HepG2 (cell line): ENCODE results near the gene GSC2. TPM values are rescaled to one million over a fixed set of nuclear protein-coding genes. Genes with fewer than 3 reads are reported as not detected.

Source experiments
- AGO2 ChIP-seq: fragments of 200-400 bp; formaldehyde crosslinking; optimal IDR thresholded peaks from 2 replicates; pipeline ENCODE3; 2017; ENCODE audit warnings: mild to moderate bottlenecking, low read depth, low read length, moderate library complexity
- FOXJ3 ChIP-seq: sonication (generic); formaldehyde crosslinking; IDR thresholded peaks from 2 replicates; pipeline ENCODE4 v1.4.0; 2020; ENCODE audit warnings: missing genetic modification reagents, mild to moderate bottlenecking, borderline replicate concordance
- HHEX ChIP-seq: IDR thresholded peaks from 2 replicates; pipeline ENCODE4 v1.6.1; 2016; ENCODE audit warnings: control low read depth
- IKZF1 ChIP-seq: fragments of 450-650 bp; IDR thresholded peaks from 2 replicates; pipeline ENCODE4 v1.7.1; 2016
- IKZF5 ChIP-seq: IDR thresholded peaks from 2 replicates; pipeline ENCODE4 v1.6.1; 2018; ENCODE audit warnings: missing genetic modification reagents, mild to moderate bottlenecking, missing compliant biosample characterization
- JUNB ChIP-seq: sonication (generic); formaldehyde crosslinking; IDR thresholded peaks from 2 replicates; pipeline ENCODE4 v1.8.0; 2022; ENCODE audit warnings: missing genetic modification reagents, mild to moderate bottlenecking, borderline replicate concordance
- MIER2 ChIP-seq: IDR thresholded peaks from 2 replicates; pipeline ENCODE4 v1.6.1; 2016; ENCODE audit warnings: missing biosample characterization, missing genetic modification reagents
- SMARCE1 ChIP-seq: fragments of 450-650 bp; IDR thresholded peaks from 2 replicates; pipeline ENCODE4 v1.6.1; 2017; ENCODE audit warnings: borderline replicate concordance
- THRA ChIP-seq: sonication (generic); formaldehyde crosslinking; IDR thresholded peaks from 2 replicates; pipeline ENCODE4 v1.4.0; 2020; ENCODE audit warnings: missing genetic modification reagents, borderline replicate concordance
- ZNF101 ChIP-seq: sonication (generic); formaldehyde crosslinking; IDR thresholded peaks from 2 replicates; pipeline ENCODE4 v1.4.0; 2020; ENCODE audit warnings: mild to moderate bottlenecking, low read depth, missing genetic modification reagents, borderline replicate concordance
- ZNF20 ChIP-seq: sonication (generic); formaldehyde crosslinking; IDR thresholded peaks from 2 replicates; pipeline ENCODE4 v1.4.0; 2020; ENCODE audit warnings: mild to moderate bottlenecking, moderate library complexity, missing genetic modification reagents
- ZNF280D ChIP-seq: sonication (generic); formaldehyde crosslinking; IDR thresholded peaks from 2 replicates; pipeline ENCODE4 v1.5.1; 2020; ENCODE audit warnings: mild to moderate bottlenecking, missing genetic modification reagents
- polyA plus RNA-seq, 8 experiments: library from polyadenylated mRNA; depleted of rRNA in 3 of 8; stranded (reverse) in 7 of 8; unstranded in 1 of 8; fragments of >200 nt; fragmentation: Illumina TruSeq in 4 of 8; extraction: Trizol in 4 of 8; gene quantifications; 2 replicates each; pipeline versions ENCODE4 v1.2.1 to v1.2.3, GENCODE V29; 2011 to 2016; ENCODE audit warnings: low read depth in 4 of 8, missing spikeins in 1 of 8, mixed read lengths in 1 of 8; ENCODE audit not compliant: insufficient read depth in 1 of 8
- total RNA-seq, 5 experiments: library from RNA; depleted of rRNA; stranded (reverse); fragments of >200 nt; fragmentation: Illumina TruSeq; extraction: Trizol; gene quantifications; 2 replicates each; pipeline ENCODE4 v1.2.3, GENCODE V29; 2016; ENCODE audit warnings: low read depth in 1 of 5

GSC2 gene
- total and polyA plus RNA-seq, 2 of the 13 experiments (the other 11 are each of a cell fraction or from before 2014, with no cell fraction given): not detected

- TF ChIP-seq IKZF5 (no peak), IKZF1 (no peak), SMARCE1 (no peak), ZNF101 (CRISPR knock-in tag) (no peak), JUNB (CRISPR knock-in tag) (no peak), ZNF20 (CRISPR knock-in tag) (no peak), AGO2 (peak; percentile 61), ZNF280D (no peak), FOXJ3 (CRISPR knock-in tag) (no peak), MIER2 (CRISPR knock-in tag) (no peak), THRA (CRISPR knock-in tag) (no peak), HHEX (CRISPR knock-in tag) (no peak)
Measured at GRCh38 chr22:19169947-19170318, 19.8 kb upstream of the GSC2 start (continued).
